ENCODE data around the gene LLGL2.
"Not testable (repeated sequence)": the region's sequence is repeated elsewhere in the genome, so short reads cannot be mapped to it uniquely, and the experiment has no call there.

Gene LLGL2

GRCh38 chr17:75507733-75508719 is 17.5 kb upstream of the LLGL2 start:
- no peak for DNase-seq

GRCh38 chr17:75508931-75509361 is 16.6 kb upstream of the LLGL2 start:
- DNase-seq = no peak

GRCh38 chr17:75509528-75510258 is 15.8 kb upstream of the LLGL2 start:
- DNase-seq = no peak

GRCh38 chr17:75511270-75511609 is 14.3 kb upstream of the LLGL2 start:
- no peak for DNase-seq

GRCh38 chr17:75511610-75512575 is 13.6 kb upstream of the LLGL2 start:
- no peak for DNase-seq

GRCh38 chr17:75512926-75513640 is 12.4 kb upstream of the LLGL2 start:
- no peak for DNase-seq

GRCh38 chr17:75513641-75514000 is 11.9 kb upstream of the LLGL2 start:
- no peak for DNase-seq

GRCh38 chr17:75514299-75514918 is 11.1 kb upstream of the LLGL2 start:
- no peak for DNase-seq

GRCh38 chr17:75514919-75515495 is 10.5 kb upstream of the LLGL2 start:
- no peak for DNase-seq

- DNase-seq = peak; percentile 87
Measured at GRCh38 chr17:75515496-75516254, 9.8 kb upstream of the LLGL2 start, which contains the start of gene CASKIN2. CASKIN2 (minus strand) TSS chr17:75515537; CDS start chr17:75513804, 1,733 bp downstream.

- DNase-seq = peak; percentile 96
Measured at GRCh38 chr17:75516255-75516618, 9.3 kb upstream of the LLGL2 start, which contains the start of gene TSEN54. TSEN54 (plus strand) TSS chr17:75516528; CDS start chr17:75516561, 33 bp downstream.

GRCh38 chr17:75516619-75517296 is 8.7 kb upstream of the LLGL2 start:
- DNase-seq = peak; percentile 26

GRCh38 chr17:75517297-75517865 is 8.1 kb upstream of the LLGL2 start:
- peak; percentile 44 for DNase-seq

- peak; percentile 45 for DNase-seq
Measured at GRCh38 chr17:75518201-75518600, 7.3 kb upstream of the LLGL2 start.

- DNase-seq = no peak
Measured at GRCh38 chr17:75518983-75519537, 6.4 kb upstream of the LLGL2 start.

- DNase-seq = not testable (repeated sequence)
Measured at GRCh38 chr17:75520413-75520812, 5.1 kb upstream of the LLGL2 start.

- no peak for DNase-seq
Measured at GRCh38 chr17:75521290-75521689, 4.2 kb upstream of the LLGL2 start.

- DNase-seq = no peak
Measured at GRCh38 chr17:75521951-75522727, 3.4 kb upstream of the LLGL2 start.

Data from activated CD4-positive, alpha-beta T cell treated with anti-CD3 and anti-CD28 coated beads, Interleukin-2, amount 50 U/mL, for 16 hours (primary cell).